SKM-1 (cell line): Measurements from ENCODE around the gene MIAT.
A peak's percentile ranks its signal among the peaks of the same experiment; 100 is the strongest.

ENCODE experiments used
- DNase-seq: peaks from one replicate; lab custom pipeline; 2025; ENCODE audit not compliant: unreplicated experiment; lab: John Stamatoyannopoulos, UW

The MIAT gene

DNA sequence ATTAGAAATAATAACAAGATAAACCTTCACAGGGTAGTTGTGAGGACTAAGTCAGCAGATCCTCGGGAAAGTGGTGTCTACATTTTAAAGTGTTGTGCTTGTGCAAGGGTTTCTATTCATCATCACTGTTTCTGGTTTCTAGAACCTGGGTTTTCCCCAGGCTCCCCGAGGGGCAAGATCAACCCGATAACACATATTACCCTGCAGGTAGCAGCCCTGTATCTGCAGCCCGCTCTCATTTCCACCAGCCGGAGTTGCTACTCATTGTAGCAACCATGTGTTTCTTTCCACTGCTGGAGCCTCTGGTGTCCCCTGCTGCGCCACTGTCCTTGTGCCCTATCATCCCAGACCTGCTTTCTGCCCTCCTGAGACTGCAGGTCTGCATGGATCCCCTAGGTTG, 67.0 kb downstream of the MIAT start:
- no peak for DNase-seq

- peak; percentile 10 for DNase-seq
Measured at GRCh38 chr22:26725012-26725676, 67.8 kb downstream of the MIAT start.
